ENCODE measurements around the gene PCDH9. TPM values are rescaled to one million over a fixed set of nuclear protein-coding genes. Genes with fewer than 3 reads are reported as not detected.

PCDH9 gene
- total and polyA plus RNA-seq, 8 donors: 2.0 to 11.6 (median 3.1) TPM

GRCh38 chr13:66581675-66582074 lies 648.5 kb downstream of the PCDH9 start:
- H3K36me3 ChIP-seq: no peaks in the 10 kb centered on the region
- TF ChIP-seq CTCF (IDR thresholded peaks at IDR 0.05): no peak
- no peaks in the 10 kb centered on the region for H3K9me3 ChIP-seq
- no peak overlapping the region for H3K4me3 ChIP-seq
- no peak for ATAC-seq
- H3K27ac ChIP-seq: no peak overlapping the region
- no peaks in the 10 kb centered on the region for H3K27me3 ChIP-seq
- H3K4me1 ChIP-seq: no peaks in the 10 kb centered on the region
- intact Hi-C loops (cut with DNase I): no loop called here
- DNase-seq: no peak

GRCh38 chr13:66578305-66578704 lies 651.8 kb downstream of the PCDH9 start:
- Histone ChIP-seq H3K27ac (no peak overlapping the region), H3K4me3 (no peak overlapping the region), H3K9me3 (no peaks in the 10 kb centered on the region), H3K4me1 (no peaks in the 10 kb centered on the region), H3K27me3 (no peaks in the 10 kb centered on the region), H3K36me3 (no peaks in the 10 kb centered on the region)
- TF ChIP-seq CTCF (IDR thresholded peaks at IDR 0.05): no peak
- no peak for DNase-seq
- no peak for ATAC-seq
- intact Hi-C loops (cut with DNase I): no loop called here

- Histone ChIP-seq H3K4me1 (no peaks in the 10 kb centered on the region), H3K4me3 (no peak overlapping the region), H3K27ac (no peak overlapping the region), H3K36me3 (no peaks in the 10 kb centered on the region), H3K9me3 (no peaks in the 10 kb centered on the region), H3K27me3 (no peaks in the 10 kb centered on the region)
- intact Hi-C loops (cut with DNase I): no loop called here
- ATAC-seq (no peak), DNase-seq (no peak)
- TF ChIP-seq CTCF (IDR thresholded peaks at IDR 0.05): no peak
These were observed 652.8 kb downstream of the PCDH9 start for GRCh38 chr13:66577358-66577757.

- intact Hi-C loops (cut with DNase I): no loop called here
- Histone ChIP-seq H3K4me3 (no peak overlapping the region), H3K36me3 (no peaks in the 10 kb centered on the region), H3K4me1 (no peaks in the 10 kb centered on the region), H3K27ac (no peak overlapping the region), H3K27me3 (no peaks in the 10 kb centered on the region), H3K9me3 (no peaks in the 10 kb centered on the region)
- ATAC-seq (no peak), DNase-seq (no peak)
- TF ChIP-seq CTCF (IDR thresholded peaks at IDR 0.05): no peak
These were observed 653.8 kb downstream of the PCDH9 start for GRCh38 chr13:66576381-66576780.

GRCh38 chr13:66574606-66575005 lies 655.5 kb downstream of the PCDH9 start:
- no peaks in the 10 kb centered on the region for H3K27me3 ChIP-seq
- no peak for TF ChIP-seq CTCF (IDR thresholded peaks at IDR 0.05)

More at GRCh38 chr13:66574606-66575005, 655.5 kb downstream of the PCDH9 start:
- intact Hi-C loops (cut with DNase I): no loop called here
- ATAC-seq: no peak
- no peak overlapping the region for H3K4me3 ChIP-seq
- H3K9me3 ChIP-seq: no peaks in the 10 kb centered on the region
- no peak for DNase-seq
- no peaks in the 10 kb centered on the region for H3K36me3 ChIP-seq
- no peak overlapping the region for H3K27ac ChIP-seq
- H3K4me1 ChIP-seq: no peaks in the 10 kb centered on the region

Data from left lung (tissue), 10 donors.